ENCODE measurements around the gene EPM2A.

- TF ChIP-seq CTCF (conservative IDR thresholded peaks at IDR 0.05; ENCODE audit: low read depth, low read length): peak; percentile 21; the same call in 1 of the 2 replicates
- no peak for TF ChIP-seq EZH2 (IDR thresholded peaks at IDR 0.05; ENCODE audit: borderline replicate concordance, low read depth, low read length, poor library complexity, severe bottlenecking)
Measured at GRCh38 chr6:145656128-145656527, 79.2 kb downstream of the EPM2A start.
